GM19455 (cell line): ENCODE measurements around the gene GGTA1.
"Not testable (repeated sequence)": the region's sequence is repeated elsewhere in the genome, so short reads cannot be mapped to it uniquely, and the experiment has no call there.

ENCODE experiments used
- ATAC-seq: cut with Tn5 transposase; IDR thresholded peaks from one replicate; pipeline ENCODE4 v1.9.1; 2021; ENCODE audit not compliant: unreplicated experiment

Gene GGTA1

GRCh38 chr9:121499427-121500164 lies at the start of gene GGTA1:
Gene GGTA1 (minus strand): TSS chr9:121499844. CDS start chr9:121467922, 31,922 bp downstream.
- ATAC-seq = no peak

DNA sequence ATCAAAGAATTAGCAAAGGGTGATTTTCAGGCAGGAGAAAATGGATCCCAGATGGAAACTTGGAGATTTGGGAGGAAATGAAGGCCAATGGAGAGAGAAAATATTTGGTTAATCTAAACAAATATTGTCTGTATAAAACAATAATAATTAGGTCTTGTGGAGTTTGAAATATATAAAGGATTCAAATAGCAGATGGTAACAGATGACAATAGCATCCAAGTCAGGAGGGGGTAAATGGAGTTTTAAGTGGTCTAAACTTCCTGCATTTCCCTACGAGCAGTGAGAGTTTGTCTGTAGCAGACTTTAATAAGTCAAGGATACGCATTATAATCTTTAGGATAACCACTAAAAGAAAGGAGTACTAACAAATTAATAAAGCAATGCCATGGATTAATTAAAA lies 49.0 kb upstream of the GGTA1 start:
- no peak for ATAC-seq

GRCh38 chr9:121545875-121546423 lies 46.3 kb upstream of the GGTA1 start:
- peak; percentile 86 for ATAC-seq

DNA sequence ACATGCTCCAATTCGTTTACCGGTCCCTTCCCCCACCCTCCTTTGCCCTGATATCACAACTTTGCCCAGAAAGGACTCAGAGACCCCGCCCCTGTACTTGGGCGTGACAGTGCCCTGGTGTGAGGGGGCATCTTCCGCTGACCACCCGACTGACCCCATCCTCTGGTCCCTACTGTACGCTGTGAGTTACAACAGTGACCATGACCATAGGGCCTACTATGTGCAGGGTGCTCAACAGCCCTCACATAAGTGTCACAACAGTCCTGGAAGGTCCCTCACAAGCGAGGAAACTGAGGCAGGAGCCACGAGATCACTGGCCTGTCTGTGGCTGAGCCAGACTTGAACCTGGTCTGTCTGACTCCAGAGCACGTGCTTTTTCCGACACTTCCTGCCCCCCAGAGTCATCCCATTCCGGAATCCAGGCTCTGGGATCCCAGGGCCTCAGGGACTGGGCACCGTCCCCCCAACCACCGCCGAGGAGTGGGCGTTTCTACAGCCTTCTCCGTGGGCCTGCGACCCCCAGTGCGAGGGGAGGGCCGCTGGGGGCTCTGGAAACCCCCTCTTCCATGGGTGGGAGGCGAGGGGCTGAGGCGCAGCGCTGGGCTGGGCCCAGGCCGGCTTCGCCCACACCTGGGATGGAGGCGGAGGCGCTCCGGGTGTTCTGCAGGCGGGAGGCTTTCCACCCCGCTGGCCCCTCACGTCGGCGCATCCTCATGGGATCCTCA lies 45.7 kb upstream of the GGTA1 start:
- no peak for ATAC-seq

DNA sequence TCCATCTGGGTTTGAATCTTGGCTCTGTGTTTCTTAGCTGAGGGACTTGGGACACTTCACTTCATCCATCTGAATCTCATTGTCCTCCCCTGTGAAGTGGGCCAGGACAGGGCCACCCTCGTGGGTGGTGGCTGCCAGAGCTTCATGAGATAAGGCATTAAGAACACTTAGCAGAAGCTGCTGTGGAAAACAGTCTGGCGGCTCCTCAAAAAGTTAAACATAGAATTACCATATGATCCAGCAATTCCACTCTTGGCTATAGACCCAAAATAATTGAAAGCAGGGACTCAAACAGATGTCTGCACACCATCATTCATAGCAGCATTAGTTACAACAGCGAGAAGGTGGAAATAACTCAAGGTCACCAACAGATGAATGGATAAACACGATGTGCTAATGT lies 42.4 kb upstream of the GGTA1 start:
- no peak for ATAC-seq

DNA sequence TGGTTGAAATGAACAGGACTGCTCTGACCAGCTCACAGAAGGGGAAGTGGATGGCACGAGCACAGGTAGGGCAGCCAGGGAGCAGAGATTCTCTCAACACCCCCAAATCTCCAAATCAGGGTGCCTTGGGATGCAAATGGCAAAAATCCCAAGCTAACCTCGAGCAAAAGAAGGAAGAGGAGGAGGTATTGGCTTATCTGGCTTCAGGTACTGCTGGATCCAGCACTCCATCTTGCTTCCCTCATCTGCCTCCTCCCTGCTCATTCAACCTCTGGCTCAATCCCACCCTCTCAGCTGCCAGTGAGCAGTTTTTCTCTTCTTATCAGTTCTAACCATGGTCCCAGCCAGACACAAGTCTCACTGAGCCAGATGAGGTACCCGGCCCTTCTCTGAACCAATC lies 41.6 kb upstream of the GGTA1 start:
- ATAC-seq = no peak

DNA sequence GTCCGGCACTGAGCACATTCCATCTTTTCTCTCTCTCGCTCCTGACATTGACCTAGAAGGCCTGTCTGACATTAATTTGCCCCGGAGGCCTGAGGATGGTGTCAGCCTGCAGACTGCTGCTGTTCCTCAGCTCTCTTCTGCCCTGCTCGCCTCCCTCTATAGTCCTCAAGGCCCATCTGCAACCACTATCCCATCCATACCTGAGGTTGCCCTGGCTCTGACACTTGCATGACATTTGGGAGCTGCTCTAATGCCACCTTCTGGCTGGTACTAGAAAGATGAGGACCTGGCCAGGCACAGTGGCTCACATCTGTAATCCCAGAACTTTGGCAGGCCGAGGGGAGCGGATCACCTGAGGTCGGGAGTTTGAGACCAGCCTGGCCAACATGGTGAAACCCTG lies 38.6 kb upstream of the GGTA1 start:
- no peak for ATAC-seq

- ATAC-seq = no peak
These were observed 37.6 kb upstream of the GGTA1 start for GRCh38 chr9:121537283-121537682.

DNA sequence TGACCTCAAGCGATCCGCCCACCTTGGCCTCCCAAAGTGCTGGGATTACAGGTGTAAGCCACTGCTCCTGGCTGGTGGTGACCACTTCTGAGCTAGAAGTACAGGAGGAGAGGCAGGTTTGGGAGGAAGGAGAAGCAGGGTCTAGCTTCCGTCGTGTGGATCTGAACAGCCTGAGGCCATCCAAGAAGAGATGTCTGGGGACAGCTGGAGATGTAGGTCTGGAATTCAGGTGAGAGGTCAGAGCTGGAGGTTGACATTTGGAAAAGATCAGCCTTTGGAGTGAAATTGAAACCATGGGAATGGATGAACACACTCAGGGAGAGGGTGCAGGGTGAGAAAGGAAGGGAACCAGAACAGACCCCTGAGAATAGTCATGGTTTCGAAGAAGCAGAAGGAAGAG lies 33.2 kb upstream of the GGTA1 start:
- no peak for ATAC-seq

DNA sequence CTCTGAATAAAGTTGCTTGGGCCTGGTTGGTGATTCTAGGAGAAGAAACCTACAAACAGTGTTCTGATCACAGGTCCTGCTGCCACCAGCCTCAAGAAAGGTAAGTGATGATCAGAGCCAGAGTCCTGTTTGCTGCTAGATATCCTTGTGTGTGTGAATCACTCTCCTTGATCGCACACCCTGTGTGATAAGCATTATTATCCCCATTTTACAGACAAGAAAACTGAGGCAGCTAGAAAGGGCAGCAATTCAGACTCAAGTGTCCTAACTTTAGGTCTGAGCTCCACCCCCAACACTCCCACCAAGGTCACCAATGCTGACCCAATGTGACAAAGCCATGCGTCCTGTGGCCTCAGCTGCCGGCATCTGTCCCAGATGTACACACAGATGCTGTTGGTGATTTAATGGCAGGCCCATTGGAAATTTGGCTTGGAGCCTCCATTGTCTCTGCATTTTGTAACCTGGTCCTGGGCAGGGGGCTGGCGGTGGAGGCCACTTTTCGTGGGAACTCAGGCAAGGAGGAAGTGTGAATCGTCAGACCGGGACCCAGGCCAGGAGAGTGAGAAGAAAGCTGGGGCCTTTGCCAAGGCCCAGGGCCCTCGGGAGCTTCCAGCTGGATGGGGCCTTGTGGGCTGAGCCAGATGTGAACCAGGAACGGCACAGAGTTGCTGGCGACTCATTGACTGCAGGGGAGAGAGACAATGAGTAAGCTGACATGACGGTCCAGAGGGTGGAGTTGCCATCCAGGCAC lies 29.8 kb upstream of the GGTA1 start:
- ATAC-seq = no peak

DNA sequence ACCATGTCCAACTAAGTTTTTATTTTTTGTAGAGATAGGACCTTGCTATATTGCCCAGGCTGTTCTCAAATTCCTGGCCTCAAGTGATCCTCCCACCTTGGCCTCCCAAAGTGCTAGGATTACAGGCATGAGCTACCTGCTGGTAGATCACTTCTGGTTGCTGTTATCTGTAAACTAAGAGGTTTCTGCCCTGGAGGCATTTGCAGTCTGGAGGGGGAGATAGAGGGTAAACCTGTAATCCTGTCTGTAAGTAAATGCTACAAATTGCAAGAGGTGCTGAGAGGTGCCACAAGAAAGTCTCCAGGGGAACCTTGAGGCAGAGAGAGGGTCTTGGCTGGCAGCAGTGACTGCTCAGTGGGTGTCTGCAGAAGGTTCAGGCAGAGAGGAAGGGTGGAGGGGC lies 29.0 kb upstream of the GGTA1 start:
- ATAC-seq = no peak

GRCh38 chr9:121527371-121527770 lies 27.7 kb upstream of the GGTA1 start:
- ATAC-seq = no peak

DNA sequence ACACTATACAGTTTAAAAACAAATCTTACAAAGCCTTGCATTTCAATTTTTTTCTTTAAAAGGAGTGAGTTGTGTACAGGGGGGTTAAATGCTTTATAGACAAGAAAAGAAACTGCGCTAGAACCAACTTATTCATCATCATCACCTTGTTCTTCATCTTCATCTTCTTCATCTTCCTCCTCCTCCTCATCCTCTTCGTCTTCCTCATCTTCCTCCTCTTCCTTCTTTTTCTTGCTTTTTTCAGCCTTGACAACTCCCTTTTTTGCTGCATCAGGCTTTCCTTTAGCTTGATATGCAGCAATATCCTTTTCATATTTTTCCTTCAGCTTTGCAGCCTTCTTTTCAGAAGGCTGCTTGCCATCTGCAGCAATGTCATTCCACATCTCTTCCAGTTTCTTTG lies 20.0 kb upstream of the GGTA1 start:
- ATAC-seq = not testable (repeated sequence)

- no peak for ATAC-seq
These were observed 19.0 kb upstream of the GGTA1 start for GRCh38 chr9:121518634-121519033.

- not testable (repeated sequence) for ATAC-seq
These were observed 13.5 kb upstream of the GGTA1 start for GRCh38 chr9:121513166-121513565.

- ATAC-seq = no peak
These were observed 11.3 kb upstream of the GGTA1 start for GRCh38 chr9:121510766-121511550.

DNA sequence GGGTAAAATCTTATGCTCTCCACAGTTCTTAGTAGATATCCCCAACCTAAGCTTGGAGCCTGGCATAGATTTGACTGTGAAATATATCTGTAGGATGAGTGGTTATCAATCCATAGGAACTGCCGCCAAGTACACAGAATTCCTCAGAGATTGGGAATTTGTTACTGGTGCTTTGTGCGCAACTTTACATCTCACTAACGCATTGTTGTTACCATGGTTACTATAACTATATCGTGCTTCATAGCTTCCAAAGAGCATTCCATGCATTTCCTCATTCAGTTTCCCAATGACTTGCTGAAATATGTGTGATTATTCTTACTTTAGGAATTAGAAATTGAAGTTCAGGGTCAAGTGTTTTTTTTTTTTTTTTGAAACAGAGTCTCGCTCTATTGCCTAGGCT lies 9.5 kb upstream of the GGTA1 start:
- ATAC-seq = no peak

DNA sequence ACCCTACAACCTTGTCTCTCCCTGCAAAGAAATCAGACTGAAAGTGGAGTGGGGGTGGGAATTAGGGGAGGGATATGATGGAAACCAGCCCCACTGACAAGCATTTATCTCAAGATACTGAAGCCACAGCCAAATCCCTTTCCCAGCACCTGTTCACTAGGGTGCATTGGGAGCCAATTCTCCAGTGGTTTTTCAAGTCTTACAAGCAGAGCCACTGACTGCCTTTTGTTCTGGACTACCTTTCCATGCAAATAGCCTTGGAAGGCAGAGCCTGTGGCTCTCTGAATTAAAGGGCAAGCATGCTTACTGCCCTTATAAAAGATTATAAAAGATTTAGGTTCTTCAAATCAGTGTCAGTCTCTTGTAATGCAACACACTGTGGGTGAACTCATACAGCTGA lies 8.8 kb upstream of the GGTA1 start:
- no peak for ATAC-seq

DNA sequence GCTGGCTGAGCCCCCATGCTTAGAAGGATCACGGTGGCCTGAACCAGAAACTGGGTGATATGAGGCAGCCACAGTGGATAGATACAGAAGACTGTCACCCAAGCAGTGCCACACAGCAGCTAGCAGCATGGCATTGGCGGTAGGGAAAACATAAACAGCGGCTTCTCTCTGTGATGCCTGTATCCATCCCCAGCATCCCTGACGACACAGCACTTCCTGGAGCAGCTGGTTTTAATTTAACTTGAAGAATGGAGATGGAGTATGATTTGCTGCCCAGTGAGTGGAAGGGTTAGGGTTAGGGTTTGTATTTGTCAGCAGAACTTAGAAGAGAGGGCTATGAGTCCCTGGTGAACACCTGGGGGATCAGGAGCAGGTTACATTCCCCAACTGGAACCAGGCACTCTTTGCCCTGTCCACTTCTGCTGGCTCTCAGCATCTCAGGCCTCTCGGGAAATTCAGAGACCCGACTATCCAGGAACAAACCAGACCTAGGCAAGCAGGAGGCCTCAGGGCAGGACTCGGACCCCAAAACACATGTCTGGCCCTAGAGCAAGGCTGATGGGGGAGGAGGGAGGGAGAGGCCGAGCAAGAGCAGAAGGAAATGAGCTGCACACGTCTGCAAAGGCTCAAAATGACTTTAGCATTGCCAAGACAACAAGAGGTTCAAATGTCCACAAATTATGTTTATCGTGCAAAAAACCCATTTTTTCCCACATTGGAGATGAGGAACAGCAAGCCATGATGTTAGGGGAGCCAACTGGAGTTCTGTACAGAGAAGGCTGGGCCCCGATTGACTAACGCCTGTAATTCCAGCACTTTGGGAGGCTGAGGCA lies 6.5 kb upstream of the GGTA1 start:
- no peak for ATAC-seq

DNA sequence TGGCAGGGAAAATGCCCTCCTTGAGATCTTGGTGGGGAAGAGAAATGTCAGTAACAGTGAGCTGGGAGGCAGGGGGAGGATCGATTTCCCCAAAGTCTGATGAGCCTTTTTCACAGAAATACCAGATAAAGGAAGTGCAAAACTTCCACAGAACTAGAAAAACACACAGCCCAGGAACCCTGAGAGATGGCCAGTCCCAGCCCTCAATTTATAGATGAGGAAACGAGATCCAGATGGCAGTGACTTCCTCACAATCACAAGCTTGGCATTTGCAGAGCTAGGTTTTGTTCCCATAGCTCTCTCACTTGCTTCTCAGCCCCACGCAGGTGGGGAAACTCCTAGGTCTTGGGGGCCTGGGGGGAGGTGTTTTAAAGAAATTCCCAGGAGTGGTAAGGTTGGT lies 3.8 kb upstream of the GGTA1 start:
- ATAC-seq = no peak
